Colonic mucosa (tissue), 4 donors: ENCODE data around the gene OR10J1. TPM values are rescaled to one million over a fixed set of nuclear protein-coding genes. Genes with fewer than 3 reads are reported as not detected.
"Not testable (repeated sequence)": the region's sequence is repeated elsewhere in the genome, so short reads cannot be mapped to it uniquely, and the experiment has no call there.

Source experiments
- DNase-seq: peaks from one replicate; pipeline ENCODE4 v3.0.0-alpha.2; 2020
- H3K27ac ChIP-seq: fragments of 200-600 bp; one replicate; pipeline ENCODE4 v1.8.0; 2021
- H3K27me3 ChIP-seq: fragments of 200-600 bp; one replicate; pipeline ENCODE4 v1.8.0; 2021
- H3K36me3 ChIP-seq: fragments of 200-600 bp; one replicate; pipeline ENCODE4 v1.8.0; 2021
- H3K4me1 ChIP-seq: fragments of 200-600 bp; one replicate; pipeline ENCODE4 v1.8.0; 2021; ENCODE audit warnings: mild to moderate bottlenecking
- H3K4me3 ChIP-seq: fragments of 200-600 bp; one replicate; pipeline ENCODE4 v1.8.0; 2021
- H3K9ac ChIP-seq, 2 donors: one replicate each; pipeline ENCODE4 v1.7.0; 2013; ENCODE audit warnings: control low read depth in 2 of 2, low read depth in 2 of 2, low read length in 2 of 2
- H3K9me3 ChIP-seq: fragments of 200-600 bp; one replicate; pipeline ENCODE4 v1.8.0; 2021
- CTCF ChIP-seq: fragments of 200-600 bp; IDR thresholded peaks from one replicate; pipeline ENCODE4 v1.8.0; 2022; ENCODE audit warnings: antibody characterized with exemption, mild to moderate bottlenecking
- intact Hi-C: fragments of 100-400 bp; cut with DNase I; formaldehyde crosslinking; loops from one replicate; pipeline ENCODE4 v1.14.1; 2022
- total RNA-seq, 2 donors: library from RNA; stranded (reverse); fragmentation: NEBNext Ultra II Directional in 1 of 2; extraction: Animal tissue kit (Norgen Biotek cat#: 25700) in 1 of 2; gene quantifications; one replicate each; pipeline ENCODE4 v1.2.1, GENCODE V29; 2021
- donor health status: healthy.
- donor health status: DM: no; HTN: no; CAD: no.
- donor health status: DM: no; HTN: no; CAD: no.

OR10J1 gene
- total RNA-seq, 2 donors from 2014 or later: not detected

GRCh38 chr1:159442428-159442827 lies 2.9 kb downstream of the OR10J1 start:
- intact Hi-C loops: no loop called here
- no peaks in the 10 kb centered on the region for H3K36me3 ChIP-seq
- no peaks in the 10 kb centered on the region for H3K27me3 ChIP-seq
- H3K4me1 ChIP-seq: no peaks in the 10 kb centered on the region
- H3K27ac ChIP-seq: no peak overlapping the region
- TF ChIP-seq CTCF: no peak
- H3K9me3 ChIP-seq: no peaks in the 10 kb centered on the region
- H3K9ac ChIP-seq: no peak overlapping the region
- DNase-seq: no peak
- H3K4me3 ChIP-seq: no peak overlapping the region

DNA sequence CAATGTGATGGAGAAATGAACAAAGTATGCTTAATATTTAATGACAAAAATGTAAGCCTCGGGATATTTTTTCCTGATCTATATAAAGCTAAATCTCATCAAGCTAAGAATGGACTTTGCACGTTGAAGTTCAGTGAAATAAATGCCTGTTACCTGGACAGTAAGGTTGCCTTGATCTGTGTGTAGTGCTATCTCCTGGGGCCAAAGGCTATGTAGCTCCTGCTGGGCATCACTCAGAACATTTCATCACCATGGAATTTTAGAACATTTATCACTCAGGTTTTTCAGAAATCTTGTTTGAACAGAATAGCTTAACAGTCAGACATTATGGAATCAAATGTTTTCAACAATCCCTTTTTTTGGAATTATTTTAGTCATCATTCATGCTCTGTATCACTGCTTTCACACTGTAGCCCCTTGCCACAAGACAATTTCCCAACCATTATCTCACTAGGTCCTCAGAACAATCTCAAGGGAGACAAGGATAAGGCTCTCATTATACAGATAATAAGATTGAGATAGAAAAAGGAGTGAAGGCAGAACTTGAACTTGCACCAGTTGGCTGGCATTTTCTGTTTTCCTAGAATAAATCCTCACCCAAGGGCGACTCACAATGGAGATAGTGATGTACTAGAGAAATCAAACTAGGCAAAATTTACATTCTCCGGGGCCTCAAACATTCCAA lies 3.7 kb downstream of the OR10J1 start:
- DNase-seq: no peak
- no peaks in the 10 kb centered on the region for H3K9me3 ChIP-seq
- H3K27ac ChIP-seq: no peak overlapping the region
- H3K4me1 ChIP-seq: no peaks in the 10 kb centered on the region
- H3K9ac ChIP-seq: no peak overlapping the region
- no peak overlapping the region for H3K4me3 ChIP-seq
- intact Hi-C loops: no loop called here
- H3K27me3 ChIP-seq: no peaks in the 10 kb centered on the region
- no peaks in the 10 kb centered on the region for H3K36me3 ChIP-seq
- no peak for TF ChIP-seq CTCF

DNA sequence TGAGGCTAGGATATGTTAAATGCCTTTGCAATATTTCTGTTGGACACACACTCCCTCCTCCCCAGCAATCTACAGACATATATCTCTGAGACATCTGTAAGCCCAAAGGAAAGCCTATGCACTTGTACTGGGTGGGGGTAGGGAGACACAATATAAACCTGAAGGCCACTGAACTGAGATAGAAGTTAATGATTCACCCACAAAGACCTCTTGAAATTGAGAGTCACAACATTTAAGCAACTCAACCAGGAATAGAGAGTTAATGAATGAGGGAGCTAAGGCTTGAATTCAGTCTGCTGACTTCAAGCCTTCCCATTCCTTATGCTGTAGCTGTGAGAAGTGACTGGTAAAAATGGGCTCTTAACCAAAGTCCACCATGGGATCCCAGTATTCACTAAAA lies 5.0 kb downstream of the OR10J1 start:
- Histone ChIP-seq H3K9ac (no peak overlapping the region), H3K27ac (no peak overlapping the region), H3K9me3 (no peaks in the 10 kb centered on the region), H3K27me3 (no peaks in the 10 kb centered on the region), H3K4me3 (no peak overlapping the region), H3K4me1 (no peaks in the 10 kb centered on the region), H3K36me3 (no peaks in the 10 kb centered on the region)
- no peak for TF ChIP-seq CTCF
- intact Hi-C loops: no loop called here
- DNase-seq: no peak

- Histone ChIP-seq H3K27ac (no peak overlapping the region), H3K4me3 (no peak overlapping the region), H3K36me3 (no peaks in the 10 kb centered on the region), H3K4me1 (no peaks in the 10 kb centered on the region), H3K9ac (no peak overlapping the region), H3K9me3 (no peaks in the 10 kb centered on the region), H3K27me3 (no peaks in the 10 kb centered on the region)
- intact Hi-C loops: no loop called here
- no peak for DNase-seq
- TF ChIP-seq CTCF: no peak
Observed at GRCh38 chr1:159448181-159448580, 8.7 kb downstream of the OR10J1 start.

DNA sequence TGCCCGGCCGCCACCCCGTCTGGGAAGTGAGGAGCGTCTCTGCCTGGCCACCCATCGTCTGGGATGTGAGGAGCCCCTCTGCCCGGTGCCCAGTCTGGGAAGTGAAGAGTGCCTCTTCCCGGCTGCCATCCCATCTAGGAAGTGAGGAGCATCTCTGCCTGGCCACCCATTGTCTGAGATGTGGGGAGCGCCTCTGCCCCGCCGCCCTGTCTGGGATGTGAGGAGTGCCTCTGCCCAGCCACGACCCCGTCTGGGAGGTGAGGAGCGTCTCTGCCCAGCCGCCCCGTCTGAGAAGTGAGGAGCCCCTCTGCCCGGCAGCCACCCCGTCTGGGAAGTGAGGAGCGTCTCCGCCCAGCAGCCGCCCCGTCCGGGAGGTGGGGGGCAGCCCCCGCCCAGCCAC lies 10.1 kb downstream of the OR10J1 start:
- H3K27me3 ChIP-seq, H3K27ac ChIP-seq, DNase-seq, H3K9ac ChIP-seq, H3K4me1 ChIP-seq, intact Hi-C loops, H3K36me3 ChIP-seq, H3K9me3 ChIP-seq, H3K4me3 ChIP-seq: not testable (repeated sequence)

- intact Hi-C loops: no loop called here
- DNase-seq: no peak
- Histone ChIP-seq H3K9me3 (no peaks in the 10 kb centered on the region), H3K36me3 (no peaks in the 10 kb centered on the region), H3K27ac (no peak overlapping the region), H3K27me3 (no peaks in the 10 kb centered on the region), H3K9ac (no peak overlapping the region), H3K4me1 (no peaks in the 10 kb centered on the region), H3K4me3 (no peak overlapping the region)
- TF ChIP-seq CTCF: no peak
Observed at GRCh38 chr1:159459551-159459950, 20.0 kb downstream of the OR10J1 start.
